Adrenal gland (tissue), 12 donors: Measurements from ENCODE around the gene TMEM8B. TPM values are rescaled to one million over a fixed set of nuclear protein-coding genes. Genes with fewer than 3 reads are reported as not detected.

Experiments used
- DNase-seq, 7 donors: peaks; one replicate each; pipeline ENCODE4 v3.0.0-alpha.2; 2019 to 2020
- H3K27ac ChIP-seq, 5 donors: fragments of 200-600 bp; sonication (generic) in 4 of 5; 1 replicate in 3 of 5; 2 replicates in 2 of 5; pipeline versions ENCODE4 v1.5.1 to v1.8.0; 2016 to 2020; ENCODE audit warnings: mild to moderate bottlenecking in 1 of 5
- H3K27me3 ChIP-seq: fragments of 200-600 bp; 2 replicates; pipeline ENCODE4 v1.8.0; 2021
- H3K36me3 ChIP-seq, 2 donors: fragments of 200-600 bp; replicated peaks in 1 of 2; 1 replicate in 1 of 2; 2 replicates in 1 of 2; pipeline versions ENCODE4 v1.5.1 to v1.8.0; 2018 to 2022
- H3K4me1 ChIP-seq, 2 donors: fragments of 200-600 bp; replicated peaks in 1 of 2; 1 replicate in 1 of 2; 2 replicates in 1 of 2; pipeline versions ENCODE4 v1.5.1 to v1.8.0; 2018 to 2021
- H3K4me3 ChIP-seq, 4 donors: fragments of 200-600 bp; sonication (generic) in 3 of 4; one replicate each; pipeline ENCODE4 v1.5.1; 2016 to 2018
- H3K9me3 ChIP-seq, 3 donors: fragments of 200-600 bp; sonication (generic) in 1 of 3; replicated peaks in 1 of 3; 1 replicate in 2 of 3; 2 replicates in 1 of 3; pipeline versions ENCODE4 v1.5.1 to v1.8.0; 2016 to 2021
- POLR2A ChIP-seq, 2 donors: fragments of 450-650 bp; IDR thresholded peaks; one replicate each; pipeline ENCODE4 v1.6.1; 2017; ENCODE audit warnings: antibody characterized with exemption in 2 of 2, mild to moderate bottlenecking in 2 of 2, moderate library complexity in 1 of 2
- WGBS, 4 donors: extraction: QIAGEN DNeasy Blood & Tissue Kit in 2 of 4; methylation state at CpG; one replicate each; pipeline versions ENCODE4 v1.1.5 to v1.1.7; 2013 to 2017; 5-methylcytosine and 5-hydroxymethylcytosine counted together
- intact Hi-C, 2 donors: fragments of 100-400 bp; cut with DNase I; formaldehyde crosslinking; loops; one replicate each; pipeline versions ENCODE4 v1.14.1 to v1.15.0; 2022 to 2023
- polyA plus RNA-seq, 3 donors: library from polyadenylated mRNA; stranded (reverse); fragments of 200-250 nt in 2 of 3; fragments of 350-450 nt in 1 of 3; fragmentation: Illumina TruSeq in 1 of 3; extraction: RNeasy Lipid Tissue Mini Kit (QIAGEN cat#74804) in 1 of 3; gene quantifications; one replicate each; pipeline ENCODE4 v1.2.3, GENCODE V29; 2013 to 2014
- total RNA-seq, 9 donors: library from RNA; depleted of rRNA in 4 of 9; stranded (reverse); fragments of >200 nt in 4 of 9; fragments of 120-200 nt in 1 of 9; fragmentation: NEBNext Ultra II Directional in 1 of 9; extraction: Animal tissue kit (Norgen Biotek cat#: 25700) in 1 of 9; gene quantifications; one replicate each; pipeline versions ENCODE4 v1.1.0 to v1.2.4, GENCODE V29; 2013 to 2023
- TF ChIP-seq, protein P1 (sequence below), 6 experiments: fragments of 450-650 bp in 4 of 6; fragments of 200-600 bp in 2 of 6; sonication (generic) in 1 of 6; IDR thresholded peaks; 1 replicate in 5 of 6; 2 replicates in 1 of 6; pipeline versions ENCODE4 v1.5.1 to v1.8.0; 2016 to 2021; ENCODE audit warnings: antibody characterized with exemption in 6 of 6, mild to moderate bottlenecking in 2 of 6, moderate library complexity in 1 of 6
- donor health status: healthy with polysubstance abuse.
- donor health status: Bipolar disorder and iron deficiency.
- donor health status: DM: yes; HTN: yes; CAD: no.
- donor health status: DM: no; HTN: no; CAD: no.
- donor health status: DM: no; HTN: no; CAD: no.
- donor health status: DM: yes; HTN: yes; CAD: no.

The TMEM8B gene
- total and polyA plus RNA-seq, 12 donors: 5.5 to 43.6 (median 19.8) TPM

- H3K4me1 ChIP-seq: no peaks in the 10 kb centered on the region
- H3K27ac ChIP-seq: no peak overlapping the region
- H3K36me3 ChIP-seq: no peaks in the 10 kb centered on the region
- intact Hi-C loops: no loop called here
- peaks cover 12% of the 10 kb centered on the region for H3K27me3 ChIP-seq
- WGBS, 4 donors: 67 to 77% (median 69%) methylated on average over 2 of the region's 2 CpGs
- DNase-seq: peak in 1 of 7 donors; percentile 15
- H3K9me3 ChIP-seq: no peaks in the 10 kb centered on the region
- no peak overlapping the region for H3K4me3 ChIP-seq
- TF ChIP-seq, protein P1, sequence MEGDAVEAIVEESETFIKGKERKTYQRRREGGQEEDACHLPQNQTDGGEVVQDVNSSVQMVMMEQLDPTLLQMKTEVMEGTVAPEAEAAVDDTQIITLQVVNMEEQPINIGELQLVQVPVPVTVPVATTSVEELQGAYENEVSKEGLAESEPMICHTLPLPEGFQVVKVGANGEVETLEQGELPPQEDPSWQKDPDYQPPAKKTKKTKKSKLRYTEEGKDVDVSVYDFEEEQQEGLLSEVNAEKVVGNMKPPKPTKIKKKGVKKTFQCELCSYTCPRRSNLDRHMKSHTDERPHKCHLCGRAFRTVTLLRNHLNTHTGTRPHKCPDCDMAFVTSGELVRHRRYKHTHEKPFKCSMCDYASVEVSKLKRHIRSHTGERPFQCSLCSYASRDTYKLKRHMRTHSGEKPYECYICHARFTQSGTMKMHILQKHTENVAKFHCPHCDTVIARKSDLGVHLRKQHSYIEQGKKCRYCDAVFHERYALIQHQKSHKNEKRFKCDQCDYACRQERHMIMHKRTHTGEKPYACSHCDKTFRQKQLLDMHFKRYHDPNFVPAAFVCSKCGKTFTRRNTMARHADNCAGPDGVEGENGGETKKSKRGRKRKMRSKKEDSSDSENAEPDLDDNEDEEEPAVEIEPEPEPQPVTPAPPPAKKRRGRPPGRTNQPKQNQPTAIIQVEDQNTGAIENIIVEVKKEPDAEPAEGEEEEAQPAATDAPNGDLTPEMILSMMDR (IDR thresholded peaks at IDR 0.05): no peak
- no peak for TF ChIP-seq POLR2A (IDR thresholded peaks at IDR 0.05)
Observed at GRCh38 chr9:35868933-35869332, 39.9 kb downstream of the TMEM8B start.

DNA sequence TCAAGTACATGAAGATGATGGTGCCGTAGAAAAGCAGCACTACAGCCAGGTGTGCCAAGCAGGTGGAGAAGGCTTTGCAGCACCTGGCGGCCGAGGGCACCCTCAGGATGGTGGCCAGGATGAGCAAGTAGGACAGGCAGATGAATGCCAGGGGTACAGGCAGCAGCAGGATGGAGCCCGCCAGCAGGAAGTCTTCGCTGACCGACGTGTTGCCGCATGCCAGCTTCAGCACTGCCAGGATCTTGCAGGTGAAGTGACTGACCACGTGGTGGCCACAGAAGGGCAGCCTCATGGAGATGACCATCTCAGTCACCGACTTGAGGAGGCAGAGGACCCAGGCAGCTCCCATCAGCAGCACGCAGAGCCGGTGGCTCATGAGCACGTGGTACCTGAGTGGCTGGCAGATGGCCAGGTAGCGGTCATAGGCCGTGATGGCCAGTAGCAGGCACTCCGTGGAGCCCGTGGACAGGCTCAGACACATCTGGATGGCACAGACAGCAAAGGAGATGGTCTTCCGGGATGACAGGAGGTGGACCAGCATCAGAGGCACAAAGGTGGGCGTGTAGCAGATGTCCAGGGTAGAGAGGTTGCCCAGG is 40.7 kb downstream of the TMEM8B start:
- intact Hi-C loops: no loop called here
- Histone ChIP-seq H3K4me1 (no peaks in the 10 kb centered on the region), H3K36me3 (no peaks in the 10 kb centered on the region), H3K27ac (no peak overlapping the region), H3K4me3 (no peak overlapping the region), H3K9me3 (no peaks in the 10 kb centered on the region), H3K27me3 (peaks cover 10% of the 10 kb centered on the region)
- TF ChIP-seq, protein P1 (IDR thresholded peaks at IDR 0.05): no peak
- 84 to 97% (median 89%) methylated on average over 9 to 19 of the region's 19 CpGs for WGBS, 4 donors
- DNase-seq: peak in 1 of 7 donors; percentile 51

GRCh38 chr9:35870351-35870923 is 41.4 kb downstream of the TMEM8B start, which contains the start of gene OR13J1:
OR13J1 (minus strand) TSS chr9:35870401; CDS start chr9:35870401, 0 bp downstream.
- Histone ChIP-seq H3K27ac (no peak within 1 kb of the TSS), H3K36me3 (no peaks in the 10 kb centered on the region), H3K27me3 (peaks cover 6% of the 10 kb centered on the region), H3K4me1 (no peaks in the 10 kb centered on the region), H3K9me3 (no peaks in the 10 kb centered on the region), H3K4me3 (no peak within 1 kb of the TSS)
- intact Hi-C loops: no loop called here
- DNase-seq: no peak
- 80 to 89% (median 89%) methylated on average over 8 of the region's 8 CpGs for WGBS, 4 donors
- TF ChIP-seq, protein P1 (IDR thresholded peaks at IDR 0.05): no peak

DNA sequence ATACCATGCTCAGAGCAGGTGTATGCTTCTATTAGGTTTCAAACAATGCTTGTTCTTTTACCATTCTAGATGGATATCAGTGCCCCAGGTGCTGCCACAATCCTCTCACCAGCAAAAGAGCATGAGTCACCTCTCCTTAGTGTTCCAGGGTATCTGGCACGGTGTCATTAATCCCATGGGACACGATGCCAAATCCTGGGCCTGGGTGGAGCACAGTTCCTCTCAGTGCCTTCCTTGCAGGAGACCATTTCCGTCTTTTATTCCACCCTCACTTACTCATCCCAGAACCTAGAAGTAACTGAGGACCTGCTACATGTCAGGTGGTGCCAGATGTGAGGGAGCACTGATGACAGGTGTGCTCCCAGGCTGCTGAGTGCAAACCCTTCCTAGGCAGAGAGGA is 42.5 kb downstream of the TMEM8B start:
- no peaks in the 10 kb centered on the region for H3K9me3 ChIP-seq
- intact Hi-C loops: no loop called here
- DNase-seq: peak in 2 of 7 donors; percentile 41 to 47
- H3K27ac ChIP-seq: no peak overlapping the region
- no peaks in the 10 kb centered on the region for H3K4me1 ChIP-seq
- no peak overlapping the region for H3K4me3 ChIP-seq
- H3K27me3 ChIP-seq: peaks cover 4% of the 10 kb centered on the region
- H3K36me3 ChIP-seq: no peaks in the 10 kb centered on the region
- WGBS, 4 donors: 34 to 66% (median 58%) methylated on average over 3 of the region's 3 CpGs
- no peak for TF ChIP-seq POLR2A (IDR thresholded peaks at IDR 0.05)
- TF ChIP-seq, protein P1 (IDR thresholded peaks at IDR 0.05): no peak
